Panc1 (cell line): ENCODE measurements around the gene PSPC1. TPM values are rescaled to one million over a fixed set of nuclear protein-coding genes. Genes with fewer than 3 reads are reported as not detected.

Source experiments
- ATAC-seq: fragments of 200-7000 bp; cut with Tn5 transposase; 2 replicates; pipeline ENCODE4 v1.9.1; 2020; ENCODE audit warnings: mild to moderate bottlenecking, moderate library complexity
- BruUV-seq: library from RNA; stranded (reverse); fragments of 400-500 nt; replicated peaks from 2 replicates; lab custom pipeline; 2021; lab: Mats Ljungman, UMichigan
- CTCF ChIA-PET: fragments of 300-600 bp; sonication (Branson Sonifier 250); formaldehyde crosslinking; loops from one replicate; lab custom pipeline; 2022; ENCODE audit warnings: antibody characterized with exemption; lab: Charles Lee
- POLR2A ChIA-PET: fragments of 300-600 bp; sonication (Branson Sonifier 250); formaldehyde crosslinking; loops from one replicate; lab custom pipeline; 2022; ENCODE audit warnings: antibody characterized with exemption; lab: Charles Lee
- DNase-seq: peaks from one replicate; pipeline ENCODE4 v3.0.0-alpha.2; 2010; ENCODE audit warnings: low read depth, low spot score
- H3K27ac ChIP-seq: 2 replicates; pipeline ENCODE4 v1.5.1; 2011; ENCODE audit warnings: mild to moderate bottlenecking, low read length, inconsistent platforms
- H3K27me3 ChIP-seq: fragments of 200-500 bp; sonication (Bioruptor generic); 2 replicates; pipeline ENCODE4 v1.6.0; 2014; ENCODE audit warnings: low read length, inconsistent platforms; ENCODE audit not compliant: control insufficient read depth, insufficient read depth
- H3K36me3 ChIP-seq: fragments of 200-500 bp; sonication (Bioruptor generic); 2 replicates; pipeline ENCODE4 v1.5.1; 2014; ENCODE audit warnings: inconsistent platforms, mild to moderate bottlenecking, low read length, moderate library complexity; ENCODE audit not compliant: control insufficient read depth, insufficient read depth
- H3K4me1 ChIP-seq: 2 replicates; pipeline ENCODE4 v1.5.1; 2011; ENCODE audit warnings: inconsistent platforms, mild to moderate bottlenecking, low read length, moderate library complexity; ENCODE audit not compliant: control insufficient read depth, insufficient read depth
- H3K4me3 ChIP-seq, 2 experiments: 2 replicates each; pipeline ENCODE4 v1.5.1; 2011 to 2012; ENCODE audit warnings: low read depth in 2 of 2, low read length in 2 of 2, mild to moderate bottlenecking in 2 of 2, inconsistent platforms in 1 of 2, moderate library complexity in 1 of 2
- H3K9me3 ChIP-seq: fragments of 200-500 bp; sonication (Bioruptor generic); 2 replicates; pipeline ENCODE4 v1.5.1; 2014; ENCODE audit warnings: low read depth, mild to moderate bottlenecking, inconsistent platforms, low read length, moderate library complexity; ENCODE audit not compliant: control insufficient read depth, insufficient read depth
- CTCF ChIP-seq: fragments of 450-650 bp; IDR thresholded peaks from 2 replicates; pipeline ENCODE4 v1.5.1; 2017; ENCODE audit warnings: mild to moderate bottlenecking
- POLR2AphosphoS5 ChIP-seq: IDR thresholded peaks from 2 replicates; pipeline ENCODE4 v1.6.1; 2012; ENCODE audit warnings: mild to moderate bottlenecking, low read depth, low read length, moderate library complexity
- SIN3A ChIP-seq: IDR thresholded peaks from 2 replicates; pipeline ENCODE4 v1.6.1; 2012; ENCODE audit warnings: low read depth, mild to moderate bottlenecking, low read length, moderate library complexity, borderline replicate concordance; ENCODE audit not compliant: insufficient read depth
- TCF7L2 ChIP-seq: IDR thresholded peaks from 2 replicates; pipeline ENCODE4 v1.6.1; 2011; ENCODE audit warnings: mild to moderate bottlenecking, low read depth, low read length, inconsistent platforms
- in situ Hi-C: cut with HindIII; loops from 2 replicates; pipeline ENCODE4 v1.10.0; 2016; ENCODE audit warnings: low sequenced_read_pairs, low pct_unique_long_range_greater_than_20kb
- intact Hi-C: fragments of 100-400 bp; cut with micrococcal nuclease; formaldehyde crosslinking; loops from one replicate; pipeline ENCODE4 v1.10.0; 2022; ENCODE audit not compliant: unreplicated experiment
- total RNA-seq: library from RNA; stranded (reverse); gene quantifications from one replicate; pipeline ENCODE4 v1.2.1, GENCODE V29; 2021; ENCODE audit not compliant: unreplicated experiment
- TF ChIP-seq, protein P1 (sequence below), 2 experiments: IDR thresholded peaks; 2 replicates each; pipeline ENCODE4 v1.6.1; 2011 to 2012; ENCODE audit warnings: low read depth in 2 of 2, control low read depth in 1 of 2, low read length in 1 of 2, mild to moderate bottlenecking in 1 of 2, moderate library complexity in 1 of 2; ENCODE audit not compliant: insufficient read depth in 1 of 2

The PSPC1 gene
- total RNA-seq, 1 experiment from 2014 or later, result 39.1 TPM

- no peaks in the 10 kb centered on the region; the same call in 1 of the 2 replicates for H3K36me3 ChIP-seq
- no peak for ATAC-seq
- POLR2A ChIA-PET, result no interaction called here
- intact Hi-C loops, result no loop called here
- CTCF ChIA-PET, result no interaction called here
- TF ChIP-seq TCF7L2, result no peak
- no peak for TF ChIP-seq SIN3A
- no peak for TF ChIP-seq CTCF
- TF ChIP-seq, protein P1, sequence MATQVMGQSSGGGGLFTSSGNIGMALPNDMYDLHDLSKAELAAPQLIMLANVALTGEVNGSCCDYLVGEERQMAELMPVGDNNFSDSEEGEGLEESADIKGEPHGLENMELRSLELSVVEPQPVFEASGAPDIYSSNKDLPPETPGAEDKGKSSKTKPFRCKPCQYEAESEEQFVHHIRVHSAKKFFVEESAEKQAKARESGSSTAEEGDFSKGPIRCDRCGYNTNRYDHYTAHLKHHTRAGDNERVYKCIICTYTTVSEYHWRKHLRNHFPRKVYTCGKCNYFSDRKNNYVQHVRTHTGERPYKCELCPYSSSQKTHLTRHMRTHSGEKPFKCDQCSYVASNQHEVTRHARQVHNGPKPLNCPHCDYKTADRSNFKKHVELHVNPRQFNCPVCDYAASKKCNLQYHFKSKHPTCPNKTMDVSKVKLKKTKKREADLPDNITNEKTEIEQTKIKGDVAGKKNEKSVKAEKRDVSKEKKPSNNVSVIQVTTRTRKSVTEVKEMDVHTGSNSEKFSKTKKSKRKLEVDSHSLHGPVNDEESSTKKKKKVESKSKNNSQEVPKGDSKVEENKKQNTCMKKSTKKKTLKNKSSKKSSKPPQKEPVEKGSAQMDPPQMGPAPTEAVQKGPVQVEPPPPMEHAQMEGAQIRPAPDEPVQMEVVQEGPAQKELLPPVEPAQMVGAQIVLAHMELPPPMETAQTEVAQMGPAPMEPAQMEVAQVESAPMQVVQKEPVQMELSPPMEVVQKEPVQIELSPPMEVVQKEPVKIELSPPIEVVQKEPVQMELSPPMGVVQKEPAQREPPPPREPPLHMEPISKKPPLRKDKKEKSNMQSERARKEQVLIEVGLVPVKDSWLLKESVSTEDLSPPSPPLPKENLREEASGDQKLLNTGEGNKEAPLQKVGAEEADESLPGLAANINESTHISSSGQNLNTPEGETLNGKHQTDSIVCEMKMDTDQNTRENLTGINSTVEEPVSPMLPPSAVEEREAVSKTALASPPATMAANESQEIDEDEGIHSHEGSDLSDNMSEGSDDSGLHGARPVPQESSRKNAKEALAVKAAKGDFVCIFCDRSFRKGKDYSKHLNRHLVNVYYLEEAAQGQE (IDR thresholded peaks at IDR 0.05; ENCODE audit: insufficient read depth in 1 of 2, low read depth in 2 of 2, low read length in 1 of 2), result no peak
- no peak for TF ChIP-seq POLR2AphosphoS5
- peaks cover 3% of the 10 kb centered on the region; the same call in 1 of the 2 replicates for H3K4me1 ChIP-seq
- H3K4me3 ChIP-seq, result no peak overlapping the region
- H3K9me3 ChIP-seq, result no peaks in the 10 kb centered on the region
- in situ Hi-C loops, result no loop called here
- DNase-seq, result no peak
- H3K27me3 ChIP-seq, result no peaks in the 10 kb centered on the region
- BruUV-seq, result no TSS peak
- H3K27ac ChIP-seq, result no peak overlapping the region
Measured at GRCh38 chr13:19763618-19764017, 19.1 kb downstream of the PSPC1 start.

- TF ChIP-seq SIN3A, result no peak
- no peak for TF ChIP-seq TCF7L2
- TF ChIP-seq CTCF, result no peak
- TF ChIP-seq, protein P1 (IDR thresholded peaks at IDR 0.05; ENCODE audit: insufficient read depth in 1 of 2, low read depth in 2 of 2, low read length in 1 of 2), result no peak
- no peaks in the 10 kb centered on the region for H3K4me1 ChIP-seq
- no peak for DNase-seq
- H3K9me3 ChIP-seq, result no peaks in the 10 kb centered on the region
- no TSS peak for BruUV-seq
- POLR2A ChIA-PET, result interaction anchor here (0.5 kb wide), 1 partner anchor 67 kb away, joined by 11 read pairs; no protein-coding TSS in a partner anchor
- H3K27ac ChIP-seq, result no peak overlapping the region
- in situ Hi-C loops, result no loop called here
- H3K4me3 ChIP-seq, result no peak overlapping the region
- intact Hi-C loops, result no loop called here
- no peaks in the 10 kb centered on the region for H3K27me3 ChIP-seq
- ATAC-seq, result no peak
- peaks cover 5% of the 10 kb centered on the region; the same call in 1 of the 2 replicates for H3K36me3 ChIP-seq
- CTCF ChIA-PET, result no interaction called here
Measured at GRCh38 chr13:19759669-19760068, 23.1 kb downstream of the PSPC1 start.
